ENCODE results near the gene PSMA8. TPM values are rescaled to one million over a fixed set of nuclear protein-coding genes. Genes with fewer than 3 reads are reported as not detected.
A peak's percentile ranks its signal among the peaks of the same experiment; 100 is the strongest.

PSMA8 gene
- total and polyA plus RNA-seq, 7 experiments from 2014 or later: 0.19 to 1.6 (median 0.59) TPM

DNA sequence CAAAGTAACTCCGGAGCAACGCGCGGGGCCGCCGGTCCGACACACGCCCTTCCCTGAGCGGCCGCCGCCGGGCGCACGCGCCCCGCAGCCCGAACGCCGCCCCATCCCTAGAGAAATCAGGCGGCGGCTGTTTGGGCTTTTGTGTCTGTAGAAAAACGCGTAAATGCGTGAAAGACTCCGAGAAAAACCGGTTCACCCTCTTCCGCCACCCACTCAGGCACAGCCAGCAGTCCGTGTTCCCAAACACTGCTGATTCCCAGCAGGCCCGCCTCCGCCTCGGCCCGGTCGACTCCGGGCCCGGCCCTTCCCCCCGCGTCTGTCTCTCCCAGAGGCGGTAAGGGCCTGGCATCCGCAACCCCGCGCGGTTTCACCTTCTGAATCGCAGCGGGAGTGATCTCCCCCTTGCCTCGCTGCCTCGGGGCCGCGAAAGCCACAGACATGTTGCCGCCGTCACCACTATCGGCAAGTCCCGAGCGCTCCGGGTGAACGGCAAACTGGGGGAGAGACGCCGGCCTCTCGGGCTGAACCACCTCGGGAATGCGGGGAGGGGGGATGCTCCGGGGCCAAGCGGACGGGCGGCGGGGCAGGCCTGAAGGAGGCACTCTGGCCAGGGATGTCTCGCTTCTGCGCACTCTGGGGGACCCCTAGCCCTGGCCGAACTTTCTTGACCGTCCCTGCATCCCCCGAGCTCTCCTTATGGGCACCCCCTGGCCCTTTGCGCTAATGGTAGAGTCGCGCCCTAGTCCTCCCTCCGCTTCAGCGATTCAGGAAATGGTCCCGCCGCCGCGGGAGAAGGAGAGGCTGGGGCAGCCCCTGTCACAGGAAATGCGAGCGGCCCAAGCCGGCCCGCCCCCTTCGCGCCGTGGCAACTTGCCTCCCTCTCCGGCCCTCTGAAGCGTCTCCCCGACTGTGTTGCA lies 43.3 kb upstream of the PSMA8 start, which contains the start of gene SS18:
Gene SS18 (minus strand): TSS at position 484 of the 917 bp plus-strand sequence. CDS start 44 bp downstream, at position 440.
- Mint-ChIP-seq H3K9me3 (peaks cover 0 to 2% (median 0%) of the 10 kb centered on the region in 11 donors), H3K27me3 (no peaks in the 10 kb centered on the region), H3K4me1 (peaks cover 23 to 44% (median 38%) of the 10 kb centered on the region in 7 donors), H3K36me3 (peaks cover 3 to 11% (median 6%) of the 10 kb centered on the region in 5 donors), H3K4me3 (peak within 1 kb of the TSS; percentile 94 to 99 (median 97)), H3K27ac (peak within 1 kb of the TSS; percentile 95 to 99 (median 98))
- H3K4me1 ChIP-seq (ENCODE audit: control insufficient read depth in 2 of 2, insufficient read depth in 2 of 2, low read length in 2 of 2): peaks cover 9 to 13% of the 10 kb centered on the region in 2 donors
- DNase-seq: peak; percentile 79 to 90 (median 87)
- ATAC-seq: peak; percentile 91
- intact Hi-C loops (cut with micrococcal nuclease): loop anchor here (1.0 to 10.0 kb wide), 10 partner anchors 14 to 1693 kb away; partner anchors contain the start of genes KCTD1 (in 2 of the 2), TAF4B (in 2 of the 2), OSBPL1A (in 1 of the 2) and PSMA8 (in 1 of the 2)
- H3K27me3 ChIP-seq (ENCODE audit: control insufficient read depth in 2 of 2, insufficient read depth in 2 of 2, low read length in 2 of 2): no peaks in the 10 kb centered on the region
- H3K4me3 ChIP-seq (ENCODE audit: low read length): peak within 1 kb of the TSS; percentile 95
- H3K27ac ChIP-seq (ENCODE audit: low read depth, low read length): peak within 1 kb of the TSS; percentile 96
- H3K36me3 ChIP-seq (ENCODE audit: control insufficient read depth in 2 of 3, insufficient read depth in 3 of 3, low read length in 3 of 3): peaks cover 0 to 7% (median 0%) of the 10 kb centered on the region in 3 experiments
- ChIA-PET POLR2A (interaction anchor here (2.3 kb wide), 1 partner anchor 136 kb away, joined by 11 read pairs; the partner anchor contains the start of gene TAF4B), CTCF (no interaction called here)
- no peaks in the 10 kb centered on the region for H3K9me3 ChIP-seq (ENCODE audit: control insufficient read depth in 2 of 3, low read length in 3 of 3)

- ChIA-PET CTCF (no interaction called here), POLR2A (interaction anchor here (0.7 to 2.3 kb wide), 4 partner anchors 11 to 135 kb away, joined by 3 to 11 read pairs (median 4); partner anchors contain the start of genes PSMA8 and TAF4B)
- no peaks in the 10 kb centered on the region for H3K27me3 ChIP-seq (ENCODE audit: control insufficient read depth in 2 of 2, insufficient read depth in 2 of 2, low read length in 2 of 2)
- no peaks in the 10 kb centered on the region for H3K27me3 Mint-ChIP-seq
- H3K27ac Mint-ChIP-seq: peak overlapping the region; percentile 95 to 99 (median 98)
- H3K36me3 ChIP-seq (ENCODE audit: control insufficient read depth in 2 of 3, insufficient read depth in 3 of 3, low read length in 3 of 3): peaks cover 0 to 7% (median 0%) of the 10 kb centered on the region in 3 experiments
- H3K9me3 Mint-ChIP-seq: peaks cover 0 to 2% (median 0%) of the 10 kb centered on the region in 11 donors
- H3K9me3 ChIP-seq (ENCODE audit: control insufficient read depth in 2 of 3, low read length in 3 of 3): no peaks in the 10 kb centered on the region
- H3K4me1 Mint-ChIP-seq: peaks cover 21 to 41% (median 33%) of the 10 kb centered on the region in 7 donors
- peak overlapping the region; percentile 94 to 99 (median 97) for H3K4me3 Mint-ChIP-seq
- intact Hi-C loops (cut with micrococcal nuclease): loop anchor here (1.0 to 10.0 kb wide), 4 partner anchors 43 to 1694 kb away; partner anchors contain the start of genes KCTD1 (in 2 of the 2) and OSBPL1A (in 1 of the 2)
- peaks cover 9 to 13% of the 10 kb centered on the region in 2 donors for H3K4me1 ChIP-seq (ENCODE audit: control insufficient read depth in 2 of 2, insufficient read depth in 2 of 2, low read length in 2 of 2)
- DNase-seq (no peak), ATAC-seq (peak; percentile 47)
- H3K27ac ChIP-seq (ENCODE audit: low read depth, low read length): peak overlapping the region; percentile 96
- peaks cover 3 to 7% (median 6%) of the 10 kb centered on the region in 5 donors for H3K36me3 Mint-ChIP-seq
- H3K4me3 ChIP-seq (ENCODE audit: low read length): peak overlapping the region; percentile 95
Measured at GRCh38 chr18:26091047-26091630, 42.5 kb upstream of the PSMA8 start.

DNA sequence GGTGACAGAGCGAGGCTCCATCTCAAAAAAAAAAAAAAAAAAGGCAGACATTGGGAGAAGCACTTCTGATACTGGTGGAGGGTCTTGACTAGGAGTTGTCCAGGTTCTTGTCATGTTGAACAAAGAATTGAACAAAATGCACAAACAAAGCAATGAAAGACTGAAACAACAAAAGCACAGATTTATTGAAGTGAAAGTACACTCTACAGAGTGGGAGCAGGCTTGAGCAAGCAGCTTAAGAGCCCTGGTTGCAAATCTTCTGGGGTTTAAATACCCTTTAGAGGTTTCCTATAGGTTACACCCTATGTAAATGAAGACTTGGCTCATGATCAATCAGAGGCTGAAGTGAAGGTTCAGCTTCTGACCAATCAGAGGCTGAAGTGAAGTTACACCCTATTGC lies 36.8 kb upstream of the PSMA8 start:
- H3K9me3 ChIP-seq (ENCODE audit: control insufficient read depth in 2 of 3, low read length in 3 of 3): no peaks in the 10 kb centered on the region
- Mint-ChIP-seq H3K4me3 (no peak overlapping the region), H3K27ac (no peak overlapping the region), H3K27me3 (peaks cover 0 to 14% (median 0%) of the 10 kb centered on the region in 5 donors), H3K4me1 (peaks cover 0 to 2% (median 0%) of the 10 kb centered on the region in 7 donors), H3K9me3 (peaks cover 0 to 4% (median 0%) of the 10 kb centered on the region in 11 donors), H3K36me3 (peaks cover 0 to 4% (median 0%) of the 10 kb centered on the region in 5 donors)
- H3K27me3 ChIP-seq (ENCODE audit: control insufficient read depth in 2 of 2, insufficient read depth in 2 of 2, low read length in 2 of 2): no peaks in the 10 kb centered on the region
- H3K36me3 ChIP-seq (ENCODE audit: control insufficient read depth in 2 of 3, insufficient read depth in 3 of 3, low read length in 3 of 3): no peaks in the 10 kb centered on the region
- no peak for DNase-seq
- intact Hi-C loops (cut with micrococcal nuclease): loop anchor here in 1 of 2 donors (10.0 kb wide), 1 partner anchor 448 kb away; the partner anchor contains the start of gene KCTD1
- H3K4me3 ChIP-seq (ENCODE audit: low read length): no peak overlapping the region
- ChIA-PET POLR2A (no interaction called here), CTCF (no interaction called here)
- H3K4me1 ChIP-seq (ENCODE audit: control insufficient read depth in 2 of 2, insufficient read depth in 2 of 2, low read length in 2 of 2): no peaks in the 10 kb centered on the region
- H3K27ac ChIP-seq (ENCODE audit: low read depth, low read length): no peak overlapping the region
- ATAC-seq: no peak

GRCh38 chr18:26097563-26097962 lies 36.1 kb upstream of the PSMA8 start:
- peaks cover 0 to 3% (median 0%) of the 10 kb centered on the region in 7 donors for H3K4me1 Mint-ChIP-seq
- H3K4me3 Mint-ChIP-seq: no peak overlapping the region
- no peak overlapping the region for H3K27ac Mint-ChIP-seq
- intact Hi-C loops (cut with micrococcal nuclease): loop anchor here in 1 of 2 donors (10.0 kb wide), 1 partner anchor 447 kb away; the partner anchor contains the start of gene KCTD1
- H3K4me1 ChIP-seq (ENCODE audit: control insufficient read depth in 2 of 2, insufficient read depth in 2 of 2, low read length in 2 of 2): no peaks in the 10 kb centered on the region
- H3K27me3 Mint-ChIP-seq: peaks cover 0 to 16% (median 0%) of the 10 kb centered on the region in 5 donors
- H3K4me3 ChIP-seq (ENCODE audit: low read length): no peak overlapping the region
- peaks cover 0 to 4% (median 0%) of the 10 kb centered on the region in 5 donors for H3K36me3 Mint-ChIP-seq
- no peaks in the 10 kb centered on the region for H3K9me3 ChIP-seq (ENCODE audit: control insufficient read depth in 2 of 3, low read length in 3 of 3)
- H3K27ac ChIP-seq (ENCODE audit: low read depth, low read length): no peak overlapping the region
- ATAC-seq (no peak), DNase-seq (no peak)
- H3K27me3 ChIP-seq (ENCODE audit: control insufficient read depth in 2 of 2, insufficient read depth in 2 of 2, low read length in 2 of 2): no peaks in the 10 kb centered on the region
- H3K9me3 Mint-ChIP-seq: peaks cover 0 to 4% (median 0%) of the 10 kb centered on the region in 11 donors
- no peaks in the 10 kb centered on the region for H3K36me3 ChIP-seq (ENCODE audit: control insufficient read depth in 2 of 3, insufficient read depth in 3 of 3, low read length in 3 of 3)
- CTCF ChIA-PET: interaction anchor here (0.6 kb wide), 1 partner anchor 883 kb away, joined by 3 read pairs; no protein-coding TSS in a partner anchor
- POLR2A ChIA-PET: no interaction called here

- ATAC-seq: peak; percentile 60
- intact Hi-C loops (cut with micrococcal nuclease): loop anchor here in 1 of 2 donors (1.0 kb wide), 1 partner anchor 234 kb away; no protein-coding TSS in a partner anchor
- H3K4me3 Mint-ChIP-seq: no peak overlapping the region
Measured at GRCh38 chr18:26103579-26103978, 30.1 kb upstream of the PSMA8 start.

GRCh38 chr18:26104035-26104434 lies 29.6 kb upstream of the PSMA8 start:
- H3K9me3 ChIP-seq (ENCODE audit: control insufficient read depth in 2 of 3, low read length in 3 of 3): no peaks in the 10 kb centered on the region
- ATAC-seq: no peak
- DNase-seq: no peak
- no peak overlapping the region for H3K4me3 ChIP-seq (ENCODE audit: low read length)
- Mint-ChIP-seq H3K4me1 (peaks cover 0 to 3% (median 0%) of the 10 kb centered on the region in 7 donors), H3K36me3 (peaks cover 0 to 4% (median 0%) of the 10 kb centered on the region in 5 donors), H3K27me3 (peaks cover 0 to 11% (median 0%) of the 10 kb centered on the region in 5 donors), H3K27ac (no peak overlapping the region), H3K9me3 (no peaks in the 10 kb centered on the region), H3K4me3 (no peak overlapping the region)
- H3K27ac ChIP-seq (ENCODE audit: low read depth, low read length): no peak overlapping the region
- intact Hi-C loops (cut with micrococcal nuclease): no loop called here
- ChIA-PET CTCF (interaction anchor here (0.6 kb wide), 1 partner anchor 107 kb away, joined by 4 read pairs; no protein-coding TSS in a partner anchor), POLR2A (interaction anchor here (0.6 kb wide), 1 partner anchor 24 kb away, joined by 4 read pairs; no protein-coding TSS in a partner anchor)
- no peaks in the 10 kb centered on the region for H3K36me3 ChIP-seq (ENCODE audit: control insufficient read depth in 2 of 3, insufficient read depth in 3 of 3, low read length in 3 of 3)
- no peaks in the 10 kb centered on the region for H3K4me1 ChIP-seq (ENCODE audit: control insufficient read depth in 2 of 2, insufficient read depth in 2 of 2, low read length in 2 of 2)
- no peaks in the 10 kb centered on the region for H3K27me3 ChIP-seq (ENCODE audit: control insufficient read depth in 2 of 2, insufficient read depth in 2 of 2, low read length in 2 of 2)

More at GRCh38 chr18:26103579-26103978, 30.1 kb upstream of the PSMA8 start:
- H3K4me1 ChIP-seq (ENCODE audit: control insufficient read depth in 2 of 2, insufficient read depth in 2 of 2, low read length in 2 of 2): no peaks in the 10 kb centered on the region
- H3K9me3 ChIP-seq (ENCODE audit: control insufficient read depth in 2 of 3, low read length in 3 of 3): no peaks in the 10 kb centered on the region
- Mint-ChIP-seq H3K9me3 (peaks cover 0 to 1% (median 0%) of the 10 kb centered on the region in 11 donors), H3K27ac (no peak overlapping the region), H3K27me3 (peaks cover 0 to 16% (median 0%) of the 10 kb centered on the region in 5 donors), H3K4me1 (peaks cover 0 to 3% (median 0%) of the 10 kb centered on the region in 7 donors), H3K36me3 (peaks cover 0 to under 1% (median 0%) of the 10 kb centered on the region in 5 donors)
- DNase-seq: peak in 5 of 9 donors; percentile 12 to 41 (median 28)
- ChIA-PET POLR2A (no interaction called here), CTCF (interaction anchor here (0.9 kb wide), 1 partner anchor 21 kb away, joined by 3 read pairs; no protein-coding TSS in a partner anchor)
- H3K27ac ChIP-seq (ENCODE audit: low read depth, low read length): no peak overlapping the region
- no peaks in the 10 kb centered on the region for H3K36me3 ChIP-seq (ENCODE audit: control insufficient read depth in 2 of 3, insufficient read depth in 3 of 3, low read length in 3 of 3)
- H3K4me3 ChIP-seq (ENCODE audit: low read length): no peak overlapping the region
- no peaks in the 10 kb centered on the region for H3K27me3 ChIP-seq (ENCODE audit: control insufficient read depth in 2 of 2, insufficient read depth in 2 of 2, low read length in 2 of 2)

Measured in naive thymus-derived CD4-positive, alpha-beta T cell (primary cell).